OCI-LY7 (cell line): ENCODE measurements around the gene SRSF4. TPM values are rescaled to one million over a fixed set of nuclear protein-coding genes. Genes with fewer than 3 reads are reported as not detected.

Experiments
- BruUV-seq: library from RNA; stranded (reverse); fragments of 400-500 nt; replicated peaks from 2 replicates; lab custom pipeline; 2021; lab: Mats Ljungman, UMichigan
- CTCF ChIA-PET: fragments of 300-600 bp; sonication (Branson Sonifier 250); formaldehyde crosslinking; loops from one replicate; lab custom pipeline; 2022; ENCODE audit warnings: antibody characterized with exemption; ENCODE audit not compliant: unreplicated experiment; lab: Charles Lee
- POLR2A ChIA-PET: fragments of 300-600 bp; sonication (Branson Sonifier 250); formaldehyde crosslinking; loops from one replicate; lab custom pipeline; 2022; ENCODE audit warnings: antibody characterized with exemption; lab: Charles Lee
- DNase-seq: peaks from one replicate; pipeline ENCODE4 v3.0.0-alpha.2; 2015; ENCODE audit warnings: low spot score
- H2AFZ ChIP-seq: fragments of 200-600 bp; sonication (generic), shearing (Covaris generic); 2 replicates; pipeline ENCODE4 v1.6.1; 2014; ENCODE audit warnings: mild to moderate bottlenecking, antibody characterized with exemption, low read length, moderate library complexity
- H3K27ac ChIP-seq: fragments of 200-600 bp; sonication (generic); 2 replicates; pipeline ENCODE4 v1.5.1; 2014; ENCODE audit warnings: mixed run types, low read depth, mild to moderate bottlenecking, moderate library complexity, low read length, inconsistent platforms; ENCODE audit not compliant: poor library complexity, severe bottlenecking
- H3K36me3 ChIP-seq: fragments of 200-600 bp; sonication (generic); 2 replicates; pipeline ENCODE4 v1.6.1; 2014; ENCODE audit warnings: mild to moderate bottlenecking, antibody characterized with exemption, low read length, moderate library complexity, mixed read lengths; ENCODE audit not compliant: insufficient read depth
- H3K4me1 ChIP-seq: fragments of 200-600 bp; sonication (generic); 2 replicates; pipeline ENCODE4 v1.5.1; 2014; ENCODE audit warnings: mild to moderate bottlenecking, low read length; ENCODE audit not compliant: insufficient read depth, poor library complexity, severe bottlenecking
- H3K4me2 ChIP-seq: fragments of 200-600 bp; sonication (generic); 2 replicates; pipeline ENCODE4 v1.6.1; 2014; ENCODE audit warnings: mild to moderate bottlenecking, low read length
- H3K4me3 ChIP-seq: fragments of 200-600 bp; sonication (generic); 2 replicates; pipeline ENCODE4 v1.5.1; 2014; ENCODE audit warnings: mild to moderate bottlenecking, low read depth, low read length; ENCODE audit not compliant: poor library complexity, severe bottlenecking
- H3K79me2 ChIP-seq: fragments of 200-600 bp; sonication (generic); 2 replicates; pipeline ENCODE4 v1.6.1; 2016; ENCODE audit warnings: low read depth, mild to moderate bottlenecking, low read length, moderate library complexity, mixed read lengths; ENCODE audit not compliant: insufficient read depth
- H3K9me2 ChIP-seq: fragments of 200-600 bp; sonication (generic); 2 replicates; pipeline ENCODE4 v1.6.1; 2016; ENCODE audit warnings: mild to moderate bottlenecking, low read length, mixed read lengths; ENCODE audit not compliant: insufficient read depth
- H3K9me3 ChIP-seq: fragments of 200-600 bp; sonication (generic); 2 replicates; pipeline ENCODE4 v1.6.1; 2014; ENCODE audit warnings: mild to moderate bottlenecking, mixed run types, low read length, mixed read lengths
- H4K20me1 ChIP-seq: fragments of 200-600 bp; sonication (generic); 2 replicates; pipeline ENCODE4 v1.6.1; 2014; ENCODE audit warnings: mild to moderate bottlenecking, antibody characterized with exemption, low read length, moderate library complexity, mixed read lengths; ENCODE audit not compliant: insufficient read depth
- CTCF ChIP-seq: fragments of 200-600 bp; sonication (generic); conservative IDR thresholded peaks from 2 replicates; pipeline ENCODE4 v1.5.1; 2014; ENCODE audit warnings: mild to moderate bottlenecking, antibody characterized with exemption, low read length, moderate library complexity, mixed read lengths
- EZH2phosphoT487 ChIP-seq: fragments of 200-600 bp; sonication (generic); IDR thresholded peaks from 2 replicates; pipeline ENCODE4 v1.6.1; 2018; ENCODE audit warnings: low read depth, borderline replicate concordance, mild to moderate bottlenecking, mixed run types, antibody characterized with exemption, low read length, moderate library complexity, mixed read lengths
- intact Hi-C: fragments of 100-400 bp; cut with micrococcal nuclease; formaldehyde crosslinking; loops from one replicate; pipeline ENCODE4 v1.10.0; 2022; ENCODE audit not compliant: unreplicated experiment
- total RNA-seq, 2 experiments: library from RNA; depleted of rRNA in 1 of 2; stranded (reverse); fragments of >200 nt in 1 of 2; shearing (Covaris generic) in 1 of 2; gene quantifications; 2 replicates each; pipeline ENCODE4 v1.2.3, GENCODE V29; 2014 to 2022

Gene SRSF4
- total RNA-seq, 2 experiments from 2014 or later, result 52.8 to 122 TPM

GRCh38 chr1:29166291-29166878 lies 15.3 kb downstream of the SRSF4 start:
- BruUV-seq, result no TSS peak
- TF ChIP-seq CTCF, result no peak
- TF ChIP-seq EZH2phosphoT487, result no peak
- H3K4me1 ChIP-seq, result peaks cover 4% of the 10 kb centered on the region
- H4K20me1 ChIP-seq, result peaks cover 58% of the 10 kb centered on the region
- ChIA-PET CTCF (no interaction called here), POLR2A (interaction anchor here (0.6 kb wide), 2 partner anchors 8 to 1098 kb away, joined by 5 read pairs; no protein-coding TSS in a partner anchor)
- H3K9me3 ChIP-seq, result no peaks in the 10 kb centered on the region
- intact Hi-C loops, result no loop called here
- no peak overlapping the region for H2AFZ ChIP-seq
- no peaks in the 10 kb centered on the region for H3K9me2 ChIP-seq
- no peak overlapping the region for H3K27ac ChIP-seq
- H3K4me3 ChIP-seq, result no peak overlapping the region
- DNase-seq, result no peak
- peaks cover 98% of the 10 kb centered on the region for H3K36me3 ChIP-seq
- H3K4me2 ChIP-seq, result no peak overlapping the region
- peaks cover 91% of the 10 kb centered on the region for H3K79me2 ChIP-seq

GRCh38 chr1:29164588-29164987 lies 17.1 kb downstream of the SRSF4 start:
- ChIA-PET POLR2A (no interaction called here), CTCF (no interaction called here)
- Histone ChIP-seq H3K79me2 (peaks cover 88% of the 10 kb centered on the region), H3K9me2 (no peaks in the 10 kb centered on the region), H3K27ac (no peak overlapping the region), H3K4me2 (no peak overlapping the region), H4K20me1 (peaks cover 46% of the 10 kb centered on the region), H3K36me3 (peaks cover 96% of the 10 kb centered on the region), H2AFZ (no peak overlapping the region), H3K4me1 (no peaks in the 10 kb centered on the region), H3K9me3 (no peaks in the 10 kb centered on the region), H3K4me3 (no peak overlapping the region)
- BruUV-seq, result no TSS peak
- TF ChIP-seq CTCF (no peak), EZH2phosphoT487 (no peak)
- intact Hi-C loops, result no loop called here
- DNase-seq, result no peak

- no peak for DNase-seq
- Histone ChIP-seq H4K20me1 (peaks cover 34% of the 10 kb centered on the region; the same call in 1 of the 2 replicates), H3K4me1 (no peaks in the 10 kb centered on the region), H3K9me3 (no peaks in the 10 kb centered on the region), H3K4me3 (no peak overlapping the region), H3K79me2 (peaks cover 73% of the 10 kb centered on the region), H3K36me3 (peaks cover 96% of the 10 kb centered on the region), H2AFZ (no peak overlapping the region), H3K9me2 (no peaks in the 10 kb centered on the region), H3K4me2 (no peak overlapping the region), H3K27ac (no peak overlapping the region)
- TF ChIP-seq CTCF, result no peak
- TF ChIP-seq EZH2phosphoT487, result no peak
- no TSS peak for BruUV-seq
- intact Hi-C loops, result no loop called here
- ChIA-PET CTCF (no interaction called here), POLR2A (interaction anchor here (0.5 to 0.9 kb wide), 3 partner anchors 8 to 126 kb away, joined by 3 read pairs; no protein-coding TSS in a partner anchor)
These were observed 19.1 kb downstream of the SRSF4 start for GRCh38 chr1:29162476-29163138.
